ENCODE data around the gene SLC52A1.

Gene SLC52A1

GRCh38 chr17:5011928-5012327 is 23.3 kb downstream of the SLC52A1 start:
- no peak overlapping the region for H2AFZ ChIP-seq (ENCODE audit: low read length)
- H3K36me3 ChIP-seq (ENCODE audit: insufficient read depth, low read length) = peaks cover 26% of the 10 kb centered on the region
- H3K4me3 ChIP-seq (ENCODE audit: low read depth, low read length, poor library complexity, severe bottlenecking) = no peak overlapping the region
- no peak overlapping the region for H3K4me2 ChIP-seq (ENCODE audit: low read length)
- no peaks in the 10 kb centered on the region for H3K27me3 ChIP-seq (ENCODE audit: insufficient read depth, low read length)
- H3K9me2 ChIP-seq (ENCODE audit: low read depth, low read length) = no peaks in the 10 kb centered on the region
- no peak overlapping the region for H3K27ac ChIP-seq (ENCODE audit: low read depth, low read length, poor library complexity, severe bottlenecking)
- H4K20me1 ChIP-seq (ENCODE audit: insufficient read depth, low read length) = no peaks in the 10 kb centered on the region
- no peak overlapping the region for H3K9ac ChIP-seq (ENCODE audit: low read length)
- no peaks in the 10 kb centered on the region for H3K79me2 ChIP-seq (ENCODE audit: insufficient read depth, low read length)
- H3K9me3 ChIP-seq (ENCODE audit: low read length) = no peaks in the 10 kb centered on the region
- H3F3A ChIP-seq (ENCODE audit: insufficient read depth, low read length) = no peaks in the 10 kb centered on the region
- TF ChIP-seq EZH2 (IDR thresholded peaks at IDR 0.05; ENCODE audit: borderline replicate concordance, low read length) = no peak
- TF ChIP-seq, protein P1, sequence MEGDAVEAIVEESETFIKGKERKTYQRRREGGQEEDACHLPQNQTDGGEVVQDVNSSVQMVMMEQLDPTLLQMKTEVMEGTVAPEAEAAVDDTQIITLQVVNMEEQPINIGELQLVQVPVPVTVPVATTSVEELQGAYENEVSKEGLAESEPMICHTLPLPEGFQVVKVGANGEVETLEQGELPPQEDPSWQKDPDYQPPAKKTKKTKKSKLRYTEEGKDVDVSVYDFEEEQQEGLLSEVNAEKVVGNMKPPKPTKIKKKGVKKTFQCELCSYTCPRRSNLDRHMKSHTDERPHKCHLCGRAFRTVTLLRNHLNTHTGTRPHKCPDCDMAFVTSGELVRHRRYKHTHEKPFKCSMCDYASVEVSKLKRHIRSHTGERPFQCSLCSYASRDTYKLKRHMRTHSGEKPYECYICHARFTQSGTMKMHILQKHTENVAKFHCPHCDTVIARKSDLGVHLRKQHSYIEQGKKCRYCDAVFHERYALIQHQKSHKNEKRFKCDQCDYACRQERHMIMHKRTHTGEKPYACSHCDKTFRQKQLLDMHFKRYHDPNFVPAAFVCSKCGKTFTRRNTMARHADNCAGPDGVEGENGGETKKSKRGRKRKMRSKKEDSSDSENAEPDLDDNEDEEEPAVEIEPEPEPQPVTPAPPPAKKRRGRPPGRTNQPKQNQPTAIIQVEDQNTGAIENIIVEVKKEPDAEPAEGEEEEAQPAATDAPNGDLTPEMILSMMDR (IDR thresholded peaks at IDR 0.05; ENCODE audit: low read length) = no peak
- peaks cover 7% of the 10 kb centered on the region for H3K4me1 ChIP-seq (ENCODE audit: insufficient read depth, low read length, severe bottlenecking)

GRCh38 chr17:5003214-5003867 is 31.9 kb downstream of the SLC52A1 start:
- Histone ChIP-seq H3K9me3 (ENCODE audit: low read length) (no peaks in the 10 kb centered on the region), H3K27me3 (ENCODE audit: insufficient read depth, low read length) (no peaks in the 10 kb centered on the region), H3K4me2 (ENCODE audit: low read length) (no peak overlapping the region), H3F3A (ENCODE audit: insufficient read depth, low read length) (no peaks in the 10 kb centered on the region), H4K20me1 (ENCODE audit: insufficient read depth, low read length) (no peaks in the 10 kb centered on the region), H3K27ac (ENCODE audit: low read depth, low read length, poor library complexity, severe bottlenecking) (no peak overlapping the region), H3K79me2 (ENCODE audit: insufficient read depth, low read length) (no peaks in the 10 kb centered on the region), H3K9me2 (ENCODE audit: low read depth, low read length) (no peaks in the 10 kb centered on the region), H3K36me3 (ENCODE audit: insufficient read depth, low read length) (peaks cover 49% of the 10 kb centered on the region), H3K4me3 (ENCODE audit: low read depth, low read length, poor library complexity, severe bottlenecking) (no peak overlapping the region), H3K4me1 (ENCODE audit: insufficient read depth, low read length, severe bottlenecking) (peaks cover 13% of the 10 kb centered on the region), H3K9ac (ENCODE audit: low read length) (no peak overlapping the region), H2AFZ (ENCODE audit: low read length) (no peak overlapping the region)
- TF ChIP-seq EZH2 (IDR thresholded peaks at IDR 0.05; ENCODE audit: borderline replicate concordance, low read length) = no peak
- TF ChIP-seq, protein P1 (IDR thresholded peaks at IDR 0.05; ENCODE audit: low read length) = no peak

- Histone ChIP-seq H4K20me1 (ENCODE audit: insufficient read depth, low read length) (no peaks in the 10 kb centered on the region), H3K4me1 (ENCODE audit: insufficient read depth, low read length, severe bottlenecking) (peaks cover 14% of the 10 kb centered on the region), H3F3A (ENCODE audit: insufficient read depth, low read length) (no peaks in the 10 kb centered on the region), H3K4me2 (ENCODE audit: low read length) (no peak overlapping the region), H3K27me3 (ENCODE audit: insufficient read depth, low read length) (no peaks in the 10 kb centered on the region), H3K4me3 (ENCODE audit: low read depth, low read length, poor library complexity, severe bottlenecking) (no peak overlapping the region), H3K79me2 (ENCODE audit: insufficient read depth, low read length) (no peaks in the 10 kb centered on the region), H3K9me2 (ENCODE audit: low read depth, low read length) (no peaks in the 10 kb centered on the region), H3K9me3 (ENCODE audit: low read length) (no peaks in the 10 kb centered on the region), H3K36me3 (ENCODE audit: insufficient read depth, low read length) (peaks cover 39% of the 10 kb centered on the region), H3K27ac (ENCODE audit: low read depth, low read length, poor library complexity, severe bottlenecking) (no peak overlapping the region), H3K9ac (ENCODE audit: low read length) (no peak overlapping the region), H2AFZ (ENCODE audit: low read length) (no peak overlapping the region)
- TF ChIP-seq, protein P1 (IDR thresholded peaks at IDR 0.05; ENCODE audit: low read length) = no peak
- no peak for TF ChIP-seq EZH2 (IDR thresholded peaks at IDR 0.05; ENCODE audit: borderline replicate concordance, low read length)
These were observed 33.0 kb downstream of the SLC52A1 start for GRCh38 chr17:5002121-5002788.
